ENCODE measurements around the gene DESI2.

DNA sequence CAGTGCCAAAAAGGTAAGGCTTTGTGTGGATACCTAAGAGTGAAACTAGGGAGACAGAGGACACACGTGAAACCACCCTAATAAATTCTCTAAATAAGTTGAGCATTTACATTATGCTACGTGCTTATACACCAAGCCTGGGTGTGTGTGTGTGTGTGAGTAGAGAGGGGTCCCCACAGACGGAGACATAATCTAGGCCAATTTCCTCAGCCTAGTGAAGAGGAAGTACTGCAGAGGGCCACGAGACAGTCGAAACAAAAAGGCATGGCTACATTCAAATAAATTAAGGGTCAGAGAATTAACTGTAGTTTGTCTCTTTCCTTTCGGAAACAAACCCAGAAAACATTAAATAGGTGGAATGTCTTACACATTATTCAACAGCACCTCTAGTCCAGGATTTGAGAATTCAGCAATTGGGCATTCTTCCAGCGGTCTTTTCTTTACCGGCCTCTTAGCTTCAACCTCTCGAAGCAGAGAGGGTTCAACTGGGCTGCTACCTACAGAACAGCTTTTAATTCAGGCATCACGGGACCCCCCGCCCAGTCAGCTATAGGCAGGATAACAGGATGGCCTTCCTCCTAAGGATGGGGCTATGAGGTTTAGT is 75.0 kb downstream of the DESI2 start:
- TF ChIP-seq, protein P1, sequence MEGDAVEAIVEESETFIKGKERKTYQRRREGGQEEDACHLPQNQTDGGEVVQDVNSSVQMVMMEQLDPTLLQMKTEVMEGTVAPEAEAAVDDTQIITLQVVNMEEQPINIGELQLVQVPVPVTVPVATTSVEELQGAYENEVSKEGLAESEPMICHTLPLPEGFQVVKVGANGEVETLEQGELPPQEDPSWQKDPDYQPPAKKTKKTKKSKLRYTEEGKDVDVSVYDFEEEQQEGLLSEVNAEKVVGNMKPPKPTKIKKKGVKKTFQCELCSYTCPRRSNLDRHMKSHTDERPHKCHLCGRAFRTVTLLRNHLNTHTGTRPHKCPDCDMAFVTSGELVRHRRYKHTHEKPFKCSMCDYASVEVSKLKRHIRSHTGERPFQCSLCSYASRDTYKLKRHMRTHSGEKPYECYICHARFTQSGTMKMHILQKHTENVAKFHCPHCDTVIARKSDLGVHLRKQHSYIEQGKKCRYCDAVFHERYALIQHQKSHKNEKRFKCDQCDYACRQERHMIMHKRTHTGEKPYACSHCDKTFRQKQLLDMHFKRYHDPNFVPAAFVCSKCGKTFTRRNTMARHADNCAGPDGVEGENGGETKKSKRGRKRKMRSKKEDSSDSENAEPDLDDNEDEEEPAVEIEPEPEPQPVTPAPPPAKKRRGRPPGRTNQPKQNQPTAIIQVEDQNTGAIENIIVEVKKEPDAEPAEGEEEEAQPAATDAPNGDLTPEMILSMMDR (IDR thresholded peaks at IDR 0.05): no peak
- no peak for TF ChIP-seq TP53 (CRISPR knock-in tag; IDR thresholded peaks at IDR 0.05)
